ENCODE results near the gene FAM13B.

The FAM13B gene

DNA sequence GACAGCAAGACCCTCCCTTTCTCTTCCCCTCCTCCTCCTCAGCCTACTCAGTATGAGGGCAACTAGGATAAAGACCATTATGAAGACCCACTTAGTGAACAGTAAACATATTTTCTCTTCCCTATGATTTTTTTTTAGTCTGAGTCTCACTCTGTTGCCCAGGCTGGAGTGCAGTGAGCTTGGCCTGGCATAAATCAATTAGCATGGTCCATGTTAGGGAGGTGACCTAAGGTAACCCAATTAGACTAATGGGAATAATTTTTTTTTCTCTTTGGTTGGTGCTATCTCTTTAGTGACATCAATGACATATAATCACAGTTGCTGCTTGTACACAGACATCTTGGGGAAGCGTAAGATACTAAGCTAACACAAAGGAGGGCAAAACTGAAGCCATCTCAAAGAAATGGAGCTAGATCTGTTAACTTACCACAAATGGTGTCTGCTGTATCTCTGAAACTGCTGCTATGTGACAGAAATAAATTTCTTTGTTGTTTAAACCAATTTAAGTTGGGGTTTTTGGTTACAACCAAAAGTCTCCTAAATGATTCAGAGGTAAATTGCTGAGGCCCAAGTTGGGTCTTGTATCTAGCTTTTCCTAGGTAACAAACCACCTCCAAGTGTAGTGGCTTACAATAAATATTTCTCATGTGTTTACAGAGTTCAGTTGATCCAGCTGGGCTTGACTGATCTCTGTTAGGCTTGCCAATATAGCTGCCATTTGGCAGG is 130.3 kb downstream of the FAM13B start:
- Histone ChIP-seq H3K36me3 (no peaks in the 10 kb centered on the region), H3K27me3 (no peaks in the 10 kb centered on the region), H3K9me3 (no peaks in the 10 kb centered on the region), H3K27ac (no peak overlapping the region), H3K4me3 (ENCODE audit: low read depth in 1 of 2, low read length in 1 of 2) (no peak overlapping the region), H3K4me1 (ENCODE audit: control insufficient read depth in 1 of 2, insufficient read depth in 1 of 2, low read depth in 1 of 2, low read length in 1 of 2) (no peaks in the 10 kb centered on the region)
- no peak for TF ChIP-seq CTCF (IDR thresholded peaks at IDR 0.05)

DNA sequence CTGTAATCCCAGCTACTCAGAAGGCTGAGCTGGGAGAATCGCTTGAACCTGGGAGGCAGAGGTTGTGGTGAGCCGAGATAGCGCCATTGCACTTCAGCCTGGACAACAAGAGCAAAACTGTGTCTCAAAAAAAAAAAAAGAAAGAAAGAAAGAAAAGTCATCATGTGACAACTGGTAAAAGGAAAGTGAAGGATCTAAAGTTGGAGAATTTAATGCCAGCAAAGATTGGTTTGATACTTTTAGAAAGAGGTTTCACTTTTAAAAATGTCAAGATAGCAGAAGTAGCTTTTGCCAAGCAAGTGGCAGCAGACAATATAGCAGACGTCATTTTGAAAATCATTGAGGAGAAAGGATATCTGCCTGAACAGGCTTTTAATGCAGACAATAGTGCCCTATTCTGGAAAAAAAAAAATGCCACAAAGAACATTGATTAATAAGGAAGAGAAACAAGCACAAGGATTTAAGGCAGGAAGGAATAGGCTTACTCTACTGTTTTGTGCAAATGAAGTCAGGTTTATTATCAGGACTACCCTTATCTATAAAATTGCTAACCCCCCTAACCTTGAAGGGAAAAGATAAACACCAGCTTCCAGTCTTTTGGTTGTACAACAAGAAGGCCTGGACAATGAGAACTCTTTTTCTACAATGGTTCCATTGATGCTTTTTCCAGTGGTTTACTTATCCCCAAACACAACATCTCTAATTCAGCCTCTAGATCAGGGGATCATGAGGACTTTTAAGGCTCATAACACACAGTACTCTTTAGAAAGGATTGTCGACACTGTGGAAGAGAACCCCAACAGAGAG is 131.7 kb downstream of the FAM13B start:
- Histone ChIP-seq H3K27ac (no peak overlapping the region), H3K27me3 (no peaks in the 10 kb centered on the region), H3K36me3 (no peaks in the 10 kb centered on the region), H3K9me3 (no peaks in the 10 kb centered on the region), H3K4me3 (ENCODE audit: low read depth in 1 of 2, low read length in 1 of 2) (no peak overlapping the region), H3K4me1 (ENCODE audit: control insufficient read depth in 1 of 2, insufficient read depth in 1 of 2, low read depth in 1 of 2, low read length in 1 of 2) (no peaks in the 10 kb centered on the region)
- TF ChIP-seq CTCF (IDR thresholded peaks at IDR 0.05) = no peak

GRCh38 chr5:137899493-137899892 is 133.4 kb downstream of the FAM13B start:
- H3K27me3 ChIP-seq = no peaks in the 10 kb centered on the region
- TF ChIP-seq CTCF (IDR thresholded peaks at IDR 0.05) = no peak
- no peak overlapping the region for H3K4me3 ChIP-seq (ENCODE audit: low read depth in 1 of 2, low read length in 1 of 2)
- H3K4me1 ChIP-seq (ENCODE audit: control insufficient read depth in 1 of 2, insufficient read depth in 1 of 2, low read depth in 1 of 2, low read length in 1 of 2) = no peaks in the 10 kb centered on the region
- no peaks in the 10 kb centered on the region for H3K9me3 ChIP-seq
- H3K36me3 ChIP-seq = no peaks in the 10 kb centered on the region
- H3K27ac ChIP-seq = no peak overlapping the region

DNA sequence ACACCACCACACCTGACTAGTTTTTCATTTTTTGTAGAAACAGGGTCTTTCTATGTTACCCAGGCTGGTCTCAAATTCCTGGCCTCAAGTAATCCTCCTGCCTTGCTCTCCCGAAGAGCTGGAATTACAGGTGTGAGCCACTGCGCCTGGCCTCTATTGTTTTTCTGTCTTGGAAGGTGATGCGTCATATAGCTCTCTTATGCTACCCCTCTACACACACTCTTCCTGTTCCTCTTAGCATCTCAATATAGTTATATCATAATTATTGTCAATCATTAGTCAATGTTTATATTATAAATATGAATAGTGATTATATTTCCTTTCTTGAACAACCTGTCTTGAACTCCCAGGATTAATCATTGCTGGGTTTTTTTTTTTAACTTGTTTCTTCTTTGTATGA is 136.3 kb downstream of the FAM13B start:
- Histone ChIP-seq H3K27me3 (no peaks in the 10 kb centered on the region), H3K4me3 (ENCODE audit: low read depth in 1 of 2, low read length in 1 of 2) (no peak overlapping the region), H3K4me1 (ENCODE audit: control insufficient read depth in 1 of 2, insufficient read depth in 1 of 2, low read depth in 1 of 2, low read length in 1 of 2) (no peaks in the 10 kb centered on the region), H3K27ac (no peak overlapping the region), H3K36me3 (no peaks in the 10 kb centered on the region), H3K9me3 (no peaks in the 10 kb centered on the region)
- no peak for TF ChIP-seq CTCF (IDR thresholded peaks at IDR 0.05)

DNA sequence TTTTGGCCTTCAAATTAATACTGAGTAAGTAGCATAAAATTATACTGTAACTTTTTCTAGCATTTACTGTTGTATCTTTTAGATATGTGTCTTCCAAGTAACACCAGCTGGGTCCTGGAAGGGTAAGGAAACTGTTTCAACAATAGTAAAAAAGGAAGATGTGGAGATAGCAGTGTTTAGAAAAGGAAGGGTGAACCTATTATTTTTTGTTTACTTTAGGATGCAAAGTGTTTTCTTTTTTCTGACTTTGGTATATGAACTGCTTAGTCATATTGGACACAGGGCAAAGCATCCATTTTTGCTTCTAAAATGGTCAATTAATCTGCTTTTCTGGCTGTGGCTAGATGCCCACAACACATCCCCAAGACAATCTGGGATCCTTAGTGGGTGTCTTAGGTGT is 138.3 kb downstream of the FAM13B start:
- peaks cover under 1 to 1% of the 10 kb centered on the region in 2 experiments for H3K4me1 ChIP-seq (ENCODE audit: control insufficient read depth in 1 of 2, insufficient read depth in 1 of 2, low read depth in 1 of 2, low read length in 1 of 2)
- no peaks in the 10 kb centered on the region for H3K9me3 ChIP-seq
- TF ChIP-seq CTCF (IDR thresholded peaks at IDR 0.05) = no peak
- no peak overlapping the region for H3K4me3 ChIP-seq (ENCODE audit: low read depth in 1 of 2, low read length in 1 of 2)
- H3K36me3 ChIP-seq = no peaks in the 10 kb centered on the region
- peaks cover under 1% of the 10 kb centered on the region for H3K27me3 ChIP-seq
- no peak overlapping the region for H3K27ac ChIP-seq
